ENCODE results near the gene LHFPL5.

- TF ChIP-seq EZH2 (IDR thresholded peaks at IDR 0.05; ENCODE audit: borderline replicate concordance, low read length): no peak
- no peak for TF ChIP-seq CTCF (conservative IDR thresholded peaks at IDR 0.05 in 1 of 2, IDR thresholded peaks at IDR 0.05 in 1 of 2; ENCODE audit: extremely low read depth in 1 of 2, insufficient read depth in 1 of 2, low read depth in 1 of 2, low read length in 2 of 2)
Observed at GRCh38 chr6:35797837-35798526, 7.2 kb upstream of the LHFPL5 start.

Data from mammary epithelial cell (primary cell).